GM19324 (cell line): ENCODE results near the gene TMTC2.
"Not testable (repeated sequence)": the region's sequence is repeated elsewhere in the genome, so short reads cannot be mapped to it uniquely, and the experiment has no call there.

Source experiments
- ATAC-seq: cut with Tn5 transposase; IDR thresholded peaks from one replicate; pipeline ENCODE4 v1.9.1; 2021; ENCODE audit warnings: mild to moderate bottlenecking, moderate library complexity; ENCODE audit not compliant: unreplicated experiment, low FRiP score

Gene TMTC2

DNA sequence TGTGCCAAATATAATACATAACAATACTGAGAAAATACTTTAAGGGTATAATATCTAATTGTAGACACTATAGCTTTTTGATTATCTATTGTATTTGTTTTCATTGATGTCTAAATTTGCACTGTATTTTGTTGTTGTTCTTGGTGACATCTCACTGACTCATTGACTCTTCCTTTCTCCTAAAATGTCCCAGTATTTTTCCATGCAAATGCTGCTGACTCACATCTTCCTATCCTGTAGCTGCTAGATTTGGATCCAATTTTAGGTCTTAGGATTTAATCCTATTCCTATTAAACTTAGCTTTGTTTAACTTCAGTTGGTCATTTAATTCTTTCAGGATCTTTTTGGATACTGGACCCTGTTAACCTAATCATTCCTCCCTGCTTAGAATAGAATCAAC, 148.5 kb downstream of the TMTC2 start:
- ATAC-seq, result no peak

DNA sequence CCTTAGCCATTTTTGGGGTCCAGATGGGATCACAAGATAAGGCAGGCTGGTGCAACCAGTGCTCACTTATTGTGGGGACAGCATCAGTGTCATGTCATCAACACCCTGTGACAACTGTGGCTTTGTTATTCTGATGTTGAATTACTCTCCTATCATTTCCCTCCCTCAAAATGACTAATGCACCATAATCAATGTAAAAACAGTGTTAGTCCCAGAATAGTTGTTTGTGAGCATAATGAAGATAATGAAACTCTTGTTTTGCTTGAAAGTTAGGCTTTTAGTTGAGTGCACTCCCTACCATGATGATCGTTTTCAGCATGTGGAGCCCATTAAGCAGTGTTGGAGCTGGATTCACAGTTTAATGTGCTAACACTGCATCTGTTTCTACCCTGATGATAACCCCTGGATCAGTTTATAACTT, 151.4 kb downstream of the TMTC2 start:
- ATAC-seq, result no peak

DNA sequence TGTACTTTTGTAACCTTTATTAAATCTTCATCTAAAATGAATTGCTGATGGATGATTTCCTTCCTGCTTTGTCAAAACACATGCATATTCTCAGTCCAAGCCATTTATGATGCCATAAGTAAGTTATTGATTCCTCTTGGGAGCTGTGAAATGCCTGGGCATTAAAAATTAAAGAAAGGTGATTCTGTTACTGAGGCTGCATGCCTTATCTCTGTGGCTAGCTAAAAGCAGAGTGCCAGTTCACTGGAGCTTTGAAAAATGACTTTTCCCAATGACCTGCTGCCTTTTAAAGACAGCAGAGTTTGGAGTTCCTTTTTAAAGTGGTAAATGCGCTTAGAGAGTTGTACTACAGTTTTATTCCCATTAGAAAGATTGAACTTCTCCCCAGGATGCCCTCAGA, 152.1 kb downstream of the TMTC2 start:
- ATAC-seq, result no peak

DNA sequence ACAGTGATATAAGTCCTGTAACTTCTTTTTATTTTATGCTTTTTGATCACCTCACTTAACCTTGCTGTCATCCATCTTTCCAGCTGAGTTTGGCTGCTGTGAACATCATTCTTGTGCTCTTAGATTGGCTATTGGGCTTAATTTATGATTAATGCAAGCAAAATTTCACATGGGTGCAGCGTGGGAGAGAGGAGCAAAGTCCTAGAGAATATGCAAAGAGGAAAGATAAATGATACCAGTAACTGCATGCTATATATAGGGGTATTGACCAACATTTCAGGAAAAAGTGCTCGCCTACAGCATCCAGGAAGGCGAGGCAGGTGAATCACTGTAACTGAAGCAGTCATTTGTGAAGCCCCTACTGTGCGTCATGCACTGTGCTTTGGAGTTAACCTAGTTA, 153.1 kb downstream of the TMTC2 start:
- ATAC-seq, result no peak

DNA sequence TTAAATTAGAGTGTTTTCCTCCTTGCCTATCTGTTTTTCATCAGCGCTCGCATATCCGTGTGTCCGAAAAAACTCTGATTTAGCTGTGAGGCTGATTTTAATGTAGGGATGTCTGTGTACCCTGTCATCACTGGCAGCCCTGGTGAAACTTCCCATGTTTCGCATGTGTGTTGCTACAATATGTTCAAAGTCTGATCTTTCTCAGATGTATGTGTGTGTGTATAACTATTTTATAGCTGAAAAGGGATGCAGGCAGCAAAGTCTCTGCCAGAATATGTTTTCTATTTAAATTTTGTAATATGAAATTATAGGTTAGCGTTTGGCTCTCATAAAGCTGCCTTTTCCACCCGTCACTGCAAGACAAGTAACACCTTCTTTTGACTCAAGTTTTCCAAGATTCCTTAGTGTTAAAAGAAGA, 154.8 kb downstream of the TMTC2 start:
- no peak for ATAC-seq

DNA sequence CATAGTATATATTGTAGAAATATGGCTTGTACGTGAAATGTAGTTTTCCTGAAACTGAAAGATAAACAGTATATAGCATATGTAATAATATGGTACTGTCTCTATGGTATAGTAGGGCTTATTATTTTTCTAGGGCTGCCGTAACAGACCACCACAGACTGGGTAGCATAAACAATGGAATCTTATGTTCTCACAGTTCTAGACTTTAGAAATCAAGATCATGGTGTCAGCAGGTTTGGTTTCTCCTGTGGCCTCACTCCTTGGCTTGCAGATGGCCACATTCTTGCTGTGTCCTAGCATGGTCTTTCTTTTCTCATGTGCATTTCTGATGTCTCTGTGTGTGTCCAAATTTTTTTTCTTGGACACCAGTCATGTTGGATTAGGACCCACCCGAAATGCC, 155.8 kb downstream of the TMTC2 start:
- no peak for ATAC-seq

DNA sequence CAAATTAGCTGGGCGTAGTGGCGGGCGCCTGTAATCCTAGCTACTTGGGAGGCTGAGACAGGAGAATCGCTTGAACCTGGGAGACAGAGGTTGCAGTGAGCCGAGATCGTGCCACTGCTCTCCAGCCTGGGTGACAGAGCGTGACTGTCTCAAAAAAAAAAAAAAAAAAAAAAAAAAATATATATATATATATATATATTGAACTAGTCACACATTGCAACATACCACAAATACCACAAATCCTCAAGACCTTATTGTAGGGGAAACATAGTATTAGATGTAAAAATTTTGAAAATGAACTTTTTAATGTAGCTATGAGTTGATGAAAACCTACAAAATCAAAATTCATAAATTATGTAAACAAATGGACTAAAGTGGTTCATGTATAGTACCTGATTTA, 158.4 kb downstream of the TMTC2 start:
- ATAC-seq, result not testable (repeated sequence)

DNA sequence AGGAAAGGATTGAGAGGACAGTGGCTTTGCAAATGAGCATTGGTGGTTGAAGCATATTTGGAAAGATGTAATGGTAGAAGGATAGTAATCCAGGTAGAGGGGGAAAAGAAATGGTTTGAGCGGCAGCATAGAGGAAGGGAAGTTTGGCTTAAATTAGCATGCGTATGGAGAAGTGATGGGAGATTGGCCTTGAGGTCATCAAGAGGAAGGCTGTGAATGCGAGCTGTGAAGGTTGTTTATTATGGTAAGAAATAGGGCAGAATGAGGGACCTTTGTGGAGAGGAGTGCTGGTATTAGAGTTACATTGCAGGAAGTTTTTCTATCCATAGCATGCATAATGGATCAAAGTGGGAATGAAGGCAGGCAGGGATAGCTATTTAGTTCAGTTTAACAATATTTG, 162.1 kb downstream of the TMTC2 start:
- ATAC-seq, result no peak

DNA sequence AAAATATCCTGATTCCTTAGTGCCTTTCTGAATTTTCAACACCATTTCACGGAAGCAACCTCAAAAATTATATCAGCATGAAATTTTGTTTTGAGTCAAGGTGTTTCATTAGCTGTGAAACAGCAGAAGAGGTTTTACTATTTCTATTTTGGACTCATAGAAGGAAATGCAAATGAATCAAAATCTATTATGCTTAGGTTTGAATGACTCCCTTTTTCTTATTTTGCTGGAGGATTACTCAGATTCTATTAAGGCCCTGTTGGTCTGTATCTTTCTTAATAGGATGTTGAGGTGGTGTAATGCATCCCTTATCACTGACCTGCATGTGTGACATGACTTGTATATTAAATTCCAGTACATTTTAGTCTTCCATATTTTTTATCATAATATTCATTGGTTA, 165.8 kb downstream of the TMTC2 start:
- ATAC-seq, result no peak

DNA sequence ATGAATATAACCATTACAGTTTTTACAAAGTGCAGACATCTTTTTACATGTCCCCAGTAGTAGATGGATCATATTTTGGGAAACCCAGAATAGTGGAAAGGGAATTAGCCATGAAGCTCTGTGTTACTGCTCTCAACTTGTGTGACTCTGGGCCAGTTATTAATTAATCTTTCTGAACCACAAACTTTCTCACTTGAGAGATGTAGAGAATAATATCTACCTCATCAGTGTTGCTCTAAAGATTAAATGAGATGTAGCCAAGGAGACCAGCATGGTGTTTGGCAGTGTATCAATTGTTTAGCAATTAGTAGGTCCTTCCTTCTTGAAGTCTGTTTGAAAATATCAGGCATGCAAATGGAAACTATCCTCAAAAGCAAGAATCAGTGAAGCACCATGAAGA, 169.2 kb downstream of the TMTC2 start:
- ATAC-seq, result peak; percentile 67

DNA sequence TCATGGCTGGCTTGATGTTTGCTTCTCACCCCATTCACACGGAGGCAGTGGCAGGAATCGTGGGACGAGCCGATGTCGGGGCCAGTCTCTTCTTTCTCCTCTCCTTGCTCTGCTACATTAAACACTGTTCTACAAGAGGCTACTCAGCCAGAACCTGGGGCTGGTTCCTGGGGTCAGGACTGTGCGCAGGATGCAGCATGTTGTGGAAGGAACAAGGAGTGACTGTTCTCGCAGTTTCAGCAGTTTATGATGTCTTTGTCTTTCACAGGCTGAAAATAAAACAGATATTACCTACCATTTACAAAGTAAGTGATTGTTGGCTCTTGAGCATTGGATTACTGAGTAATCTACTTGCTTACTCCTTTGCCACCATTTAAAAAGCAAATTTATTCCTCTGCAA, 170.6 kb downstream of the TMTC2 start:
- ATAC-seq, result no peak

DNA sequence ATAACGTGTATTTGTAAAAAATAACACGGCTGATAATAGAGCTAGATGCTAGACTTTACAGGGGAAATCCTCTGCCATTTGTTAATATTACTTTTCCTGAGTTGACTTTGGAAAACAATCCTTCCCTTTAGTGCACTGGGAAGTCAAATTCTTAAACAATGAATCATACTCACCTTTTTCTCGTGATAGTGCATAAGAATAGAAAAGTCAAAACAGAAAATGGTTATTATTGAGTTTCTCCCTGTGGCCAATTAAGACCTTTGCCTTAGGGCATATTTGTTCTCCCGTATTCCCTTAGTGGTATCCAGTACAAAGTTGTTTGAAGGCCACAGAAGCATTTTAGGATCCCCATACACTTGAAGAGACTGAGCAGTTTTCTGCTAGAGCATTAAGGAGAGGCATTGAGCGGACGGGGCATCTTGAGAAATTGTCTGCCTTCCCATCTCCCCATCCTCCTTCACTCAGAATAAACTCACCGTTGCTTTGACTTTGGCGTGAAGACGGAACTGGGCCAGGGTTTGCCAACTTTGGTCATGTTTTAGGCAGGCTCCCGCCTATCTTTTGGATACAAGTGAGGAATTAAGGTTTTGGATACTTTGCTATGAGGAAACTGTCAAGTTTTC, 171.3 kb downstream of the TMTC2 start:
- no peak for ATAC-seq

DNA sequence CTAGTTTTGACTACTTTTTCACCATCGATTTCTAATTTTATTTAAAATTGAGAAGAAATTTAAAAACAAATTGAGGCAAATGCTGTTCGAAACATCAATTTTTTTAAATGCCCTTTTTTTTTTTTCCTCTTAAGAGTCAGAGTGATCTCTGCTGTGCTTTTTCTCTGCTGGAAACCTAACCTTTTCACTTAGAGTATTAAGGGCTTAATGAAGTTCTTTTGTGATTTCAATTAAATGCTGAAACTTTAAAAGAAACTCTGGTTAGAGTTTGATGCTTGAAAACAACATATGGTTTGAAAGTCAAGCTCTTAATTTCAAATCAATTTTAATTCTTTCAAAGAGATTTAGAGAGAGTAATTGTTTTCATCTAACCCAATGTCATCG, 171.8 kb downstream of the TMTC2 start:
- ATAC-seq, result no peak

DNA sequence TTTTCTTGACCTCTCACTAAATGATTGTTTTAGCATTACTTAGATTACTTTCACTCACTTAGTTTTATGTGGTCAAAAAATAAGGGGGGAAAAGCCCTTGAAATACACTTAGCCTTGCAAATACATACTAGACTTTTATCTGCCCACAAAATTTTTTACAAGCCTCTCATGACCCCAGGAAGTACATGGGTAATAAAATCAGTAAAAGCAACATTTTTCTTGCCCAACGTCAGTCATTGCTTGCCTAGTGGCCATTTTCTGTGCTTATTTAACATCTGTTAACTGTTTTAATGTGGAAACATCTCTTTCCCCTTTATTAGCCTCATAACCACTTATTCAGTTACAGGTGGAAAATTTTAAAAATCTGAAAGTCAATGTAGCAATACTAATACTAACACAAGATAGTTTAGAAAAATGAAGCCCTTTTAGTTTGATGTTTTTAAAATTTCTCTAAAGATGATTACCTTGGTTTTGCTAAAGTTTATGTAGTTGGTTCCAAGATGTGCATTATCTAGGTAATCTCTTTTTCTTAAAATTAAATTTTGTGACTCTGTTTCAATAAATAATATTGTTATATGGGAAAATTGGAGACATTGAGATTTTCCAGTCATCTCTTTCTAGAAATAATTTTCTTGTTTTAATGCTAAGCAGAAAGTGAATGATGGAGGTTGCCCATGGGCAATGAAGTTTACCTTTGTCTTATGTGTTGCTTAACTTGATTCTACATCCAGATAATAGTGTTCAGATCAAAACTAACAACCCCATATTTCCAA, 175.5 kb downstream of the TMTC2 start:
- ATAC-seq, result no peak

DNA sequence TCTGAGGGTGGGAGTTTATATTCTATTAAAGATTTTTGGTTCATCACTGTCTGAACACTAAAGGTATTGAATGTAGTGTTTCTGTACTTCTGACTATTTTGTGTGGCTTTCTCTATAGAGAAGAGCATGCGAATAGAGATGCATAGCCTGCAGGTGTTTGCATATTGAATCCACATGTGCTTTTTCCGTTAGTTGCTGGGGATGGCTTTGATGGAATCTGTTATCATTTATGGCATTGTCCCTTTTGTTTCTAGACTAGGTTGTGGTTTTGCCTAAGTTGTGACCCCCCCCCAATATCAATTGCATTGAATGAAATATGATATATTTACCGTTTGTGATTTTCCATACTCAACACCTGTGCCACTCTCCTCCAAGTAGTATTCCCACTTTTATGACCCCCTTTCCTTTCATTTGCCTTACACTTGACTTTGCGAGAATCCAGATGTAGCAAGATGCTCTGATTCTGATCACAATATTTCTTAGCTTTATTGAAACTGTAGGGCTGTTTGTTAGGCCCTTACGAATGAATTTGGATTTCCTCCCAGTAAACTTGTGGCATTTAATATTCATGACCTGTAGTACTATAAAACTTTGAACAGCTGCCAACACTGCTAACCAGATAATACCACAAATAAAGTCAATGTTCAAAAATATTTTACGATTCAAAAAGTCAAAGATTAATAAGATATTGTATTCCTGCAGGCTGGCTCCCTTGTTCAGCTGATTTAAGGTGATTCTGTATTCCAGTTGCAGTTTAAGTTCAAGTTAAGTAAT, 176.4 kb downstream of the TMTC2 start:
- no peak for ATAC-seq

DNA sequence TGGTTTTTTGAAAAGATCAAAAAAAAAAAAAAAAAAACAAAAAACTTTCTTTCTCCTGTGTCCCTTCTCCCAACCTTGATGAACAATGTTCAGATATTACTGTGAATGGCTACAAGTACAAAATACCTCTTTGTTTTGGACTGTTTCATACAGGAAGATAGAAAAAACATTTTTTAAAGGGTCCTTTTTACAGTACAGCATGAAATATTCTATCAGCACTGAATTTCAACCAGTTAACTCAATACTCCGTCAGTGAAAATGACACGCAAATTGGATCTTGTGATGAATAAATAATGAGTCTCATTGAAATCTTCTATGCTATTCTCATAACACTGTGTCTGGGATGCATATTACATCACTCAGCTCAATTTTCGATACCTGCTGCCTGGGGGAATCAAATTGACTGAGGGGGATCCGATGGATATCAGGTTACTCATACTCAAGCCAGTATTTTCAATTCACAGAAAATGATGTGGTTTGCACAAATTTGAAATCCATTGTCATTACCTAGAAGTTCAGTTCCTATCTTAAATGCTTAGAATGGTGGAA, 179.6 kb downstream of the TMTC2 start:
- ATAC-seq, result no peak

DNA sequence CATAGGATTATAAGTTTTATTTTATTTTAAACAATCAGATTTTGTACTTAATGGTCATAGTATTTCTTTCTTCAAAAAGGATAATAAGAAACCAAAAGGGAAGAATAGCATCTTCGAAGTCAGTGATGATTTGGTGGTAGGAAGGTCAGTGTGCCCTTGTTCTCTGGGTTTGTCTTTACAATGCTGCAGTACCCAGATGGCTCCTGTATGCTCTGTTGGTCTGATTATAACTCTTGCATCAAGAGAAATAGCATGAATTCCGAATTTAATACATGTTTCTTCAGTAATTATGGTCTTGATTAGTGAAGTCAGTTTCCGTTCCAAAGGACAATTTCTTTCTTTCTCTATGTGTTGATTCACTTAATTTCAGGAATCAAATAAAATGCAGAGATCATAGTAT, 180.2 kb downstream of the TMTC2 start:
- no peak for ATAC-seq

DNA sequence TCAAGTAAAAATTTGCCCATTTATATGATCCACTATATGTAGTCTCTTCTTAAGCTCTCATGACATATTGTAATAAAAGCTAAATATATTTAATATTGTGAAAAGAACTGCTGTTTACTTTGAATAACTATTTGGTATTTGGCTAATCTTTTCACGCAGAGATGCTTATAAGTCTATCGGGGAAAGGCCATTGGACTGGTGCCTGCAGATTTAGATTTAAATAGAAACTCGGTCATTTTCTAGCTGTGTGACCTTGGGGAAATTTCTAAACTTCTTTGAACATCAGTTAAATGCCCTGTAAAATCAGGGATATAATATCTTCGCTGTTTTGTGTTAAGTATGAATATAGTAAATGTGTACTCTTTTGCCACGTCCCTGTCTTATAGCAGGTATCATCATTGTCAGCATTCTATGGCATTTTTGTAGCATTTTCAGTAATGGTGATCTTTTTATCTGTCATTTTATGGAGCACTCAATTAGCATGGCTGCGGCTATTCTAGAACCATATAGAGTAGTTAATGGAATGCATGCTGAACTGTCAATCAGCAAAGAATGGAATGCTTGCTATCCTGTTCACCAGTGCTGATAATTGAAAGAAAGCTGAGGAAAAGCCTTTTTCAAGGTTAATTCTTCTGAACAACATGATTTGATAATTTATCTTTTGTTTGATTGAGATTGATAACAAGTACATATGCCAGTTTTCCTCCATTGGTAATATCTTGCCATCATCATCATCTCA, 181.2 kb downstream of the TMTC2 start:
- no peak for ATAC-seq

DNA sequence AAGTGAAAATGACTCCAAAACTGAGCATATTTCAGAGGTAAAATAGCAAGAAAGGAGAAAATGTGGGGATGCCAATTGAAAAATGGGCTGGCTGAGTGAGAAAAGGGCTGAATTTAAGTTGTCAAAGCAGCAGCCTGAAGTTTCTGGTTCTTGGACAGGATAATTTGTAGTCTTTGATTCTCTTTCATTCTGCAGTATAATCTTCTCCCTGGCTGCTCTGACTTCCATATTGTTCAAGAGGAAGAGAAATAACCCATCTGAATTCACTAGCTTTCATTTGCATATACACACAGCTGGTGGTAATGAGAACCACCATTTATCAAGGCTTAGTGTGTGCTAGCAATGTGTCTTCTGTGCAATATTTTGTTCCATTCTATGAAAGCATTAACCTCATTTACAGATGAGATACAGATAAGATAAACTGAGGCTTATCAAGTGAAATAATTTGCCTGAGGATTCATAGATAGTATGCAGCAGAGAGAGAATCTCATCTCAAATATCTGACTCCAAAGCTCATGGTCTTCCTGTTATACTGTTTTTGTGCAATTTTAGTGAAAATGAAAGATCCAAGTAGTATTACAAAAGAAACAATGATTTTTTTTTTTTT, 184.2 kb downstream of the TMTC2 start:
- ATAC-seq, result peak; percentile 87

DNA sequence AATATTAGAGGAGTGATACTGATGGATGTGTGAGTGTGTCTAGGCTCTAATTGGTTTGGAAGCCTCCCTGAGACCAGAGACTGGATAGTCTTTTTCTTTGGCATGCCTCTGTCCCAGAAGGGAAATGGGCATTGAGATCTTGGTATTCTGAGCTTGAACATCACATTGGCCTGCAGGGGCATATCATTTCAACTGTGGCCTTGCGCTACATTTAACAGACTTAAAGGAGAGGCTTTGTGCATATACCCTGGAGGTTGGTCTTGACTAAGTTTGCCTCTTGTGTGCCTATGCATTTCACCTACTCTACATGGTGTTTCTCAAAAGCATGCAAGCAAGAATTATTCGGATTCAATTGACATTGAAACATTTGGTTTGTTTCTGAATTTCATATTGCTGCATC, 185.4 kb downstream of the TMTC2 start:
- ATAC-seq, result no peak
